Measurements from ENCODE around the gene APP.

Gene APP

GRCh38 chr21:26125433-26126167 is 45.0 kb downstream of the APP start:
- DNase-seq: no peak

GRCh38 chr21:26124896-26125295 is 45.7 kb downstream of the APP start:
- no peak for DNase-seq

GRCh38 chr21:26124421-26124833 is 46.1 kb downstream of the APP start:
- DNase-seq: no peak

GRCh38 chr21:26123012-26123411 is 47.6 kb downstream of the APP start:
- no peak for DNase-seq

GRCh38 chr21:26120828-26121227 is 49.7 kb downstream of the APP start:
- DNase-seq: no peak

GRCh38 chr21:26119906-26120305 is 50.7 kb downstream of the APP start:
- no peak for DNase-seq

GRCh38 chr21:26118938-26119540 is 51.5 kb downstream of the APP start:
- no peak for DNase-seq

GRCh38 chr21:26117972-26118367 is 52.6 kb downstream of the APP start:
- no peak for DNase-seq

- DNase-seq: no peak
Measured at GRCh38 chr21:26117324-26117971, 53.1 kb downstream of the APP start.

GRCh38 chr21:26116456-26117011 is 54.0 kb downstream of the APP start:
- DNase-seq: no peak

GRCh38 chr21:26115899-26116298 is 54.7 kb downstream of the APP start:
- DNase-seq: no peak

- DNase-seq: no peak
Measured at GRCh38 chr21:26115305-26115704, 55.3 kb downstream of the APP start.

- DNase-seq: no peak
Measured at GRCh38 chr21:26112975-26113374, 57.6 kb downstream of the APP start.

GRCh38 chr21:26112127-26112742 is 58.3 kb downstream of the APP start:
- no peak for DNase-seq

GRCh38 chr21:26110715-26111114 is 59.9 kb downstream of the APP start:
- DNase-seq: no peak

- no peak for DNase-seq
Measured at GRCh38 chr21:26107429-26107828, 63.1 kb downstream of the APP start.

GRCh38 chr21:26106562-26106961 is 64.0 kb downstream of the APP start:
- DNase-seq: no peak

- DNase-seq: no peak
Measured at GRCh38 chr21:26105819-26106218, 64.8 kb downstream of the APP start.

GRCh38 chr21:26100573-26100972 is 70.0 kb downstream of the APP start:
- no peak for DNase-seq

- DNase-seq: no peak
Measured at GRCh38 chr21:26099610-26100219, 70.9 kb downstream of the APP start.

GRCh38 chr21:26098772-26099397 is 71.7 kb downstream of the APP start:
- no peak for DNase-seq

- no peak for DNase-seq
Measured at GRCh38 chr21:26097475-26097874, 73.1 kb downstream of the APP start.
